ENCODE data around the gene NXN. TPM values are rescaled to one million over a fixed set of nuclear protein-coding genes. Genes with fewer than 3 reads are reported as not detected.

NXN gene
- total RNA-seq, 2 donors from 2014 or later, result 2.6 to 16.3 TPM

DNA sequence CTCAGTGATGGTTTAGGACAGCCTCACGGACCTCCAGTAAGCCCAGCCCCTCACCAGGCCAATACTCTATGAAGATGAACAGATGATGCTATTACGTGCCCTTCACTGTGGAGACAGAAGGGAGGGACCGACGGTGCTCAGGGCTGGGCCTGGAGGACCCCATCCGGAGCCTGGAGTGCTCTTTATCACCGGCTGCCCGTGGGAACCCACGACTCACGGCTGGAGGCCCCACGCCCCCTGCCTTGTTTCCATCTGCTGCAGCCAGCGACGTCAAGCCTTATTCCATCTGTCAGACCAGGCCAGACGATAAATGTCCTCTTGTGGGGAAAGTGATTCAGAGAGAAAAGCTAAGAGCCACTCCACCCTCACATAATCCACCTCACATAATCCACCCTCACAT, 13.4 kb upstream of the NXN start:
- Histone ChIP-seq H3K9me3 (no peaks in the 10 kb centered on the region), H3K27ac (no peak overlapping the region), H3K27me3 (no peaks in the 10 kb centered on the region), H3K9ac (ENCODE audit: low read depth in 2 of 2, low read length in 2 of 2) (no peak overlapping the region), H3K4me3 (no peak overlapping the region), H3K36me3 (no peaks in the 10 kb centered on the region), H3K4me1 (no peaks in the 10 kb centered on the region)
- TF ChIP-seq, protein P1, sequence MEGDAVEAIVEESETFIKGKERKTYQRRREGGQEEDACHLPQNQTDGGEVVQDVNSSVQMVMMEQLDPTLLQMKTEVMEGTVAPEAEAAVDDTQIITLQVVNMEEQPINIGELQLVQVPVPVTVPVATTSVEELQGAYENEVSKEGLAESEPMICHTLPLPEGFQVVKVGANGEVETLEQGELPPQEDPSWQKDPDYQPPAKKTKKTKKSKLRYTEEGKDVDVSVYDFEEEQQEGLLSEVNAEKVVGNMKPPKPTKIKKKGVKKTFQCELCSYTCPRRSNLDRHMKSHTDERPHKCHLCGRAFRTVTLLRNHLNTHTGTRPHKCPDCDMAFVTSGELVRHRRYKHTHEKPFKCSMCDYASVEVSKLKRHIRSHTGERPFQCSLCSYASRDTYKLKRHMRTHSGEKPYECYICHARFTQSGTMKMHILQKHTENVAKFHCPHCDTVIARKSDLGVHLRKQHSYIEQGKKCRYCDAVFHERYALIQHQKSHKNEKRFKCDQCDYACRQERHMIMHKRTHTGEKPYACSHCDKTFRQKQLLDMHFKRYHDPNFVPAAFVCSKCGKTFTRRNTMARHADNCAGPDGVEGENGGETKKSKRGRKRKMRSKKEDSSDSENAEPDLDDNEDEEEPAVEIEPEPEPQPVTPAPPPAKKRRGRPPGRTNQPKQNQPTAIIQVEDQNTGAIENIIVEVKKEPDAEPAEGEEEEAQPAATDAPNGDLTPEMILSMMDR (IDR thresholded peaks at IDR 0.05), result no peak
- DNase-seq, result no peak
- intact Hi-C loops (cut with DNase I), result no loop called here

DNA sequence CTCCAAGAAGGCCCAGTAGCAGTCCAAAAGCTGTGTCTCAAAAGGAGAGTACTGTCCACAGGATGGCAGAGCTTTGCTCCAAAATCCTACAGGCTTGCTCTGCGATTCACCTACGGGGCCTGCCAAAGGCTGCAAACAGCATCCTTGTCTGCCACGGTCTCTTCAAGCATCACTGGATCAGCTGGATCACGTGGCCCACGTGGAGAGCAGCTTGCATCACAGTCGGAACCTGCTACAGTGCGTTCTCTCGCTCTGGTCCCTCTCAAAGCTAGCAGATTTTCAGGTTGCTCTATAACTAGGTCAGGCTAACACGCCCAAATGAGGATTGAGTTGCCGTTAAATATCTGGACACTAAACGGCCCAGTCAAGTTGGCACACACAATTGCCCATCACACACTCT, 9.0 kb upstream of the NXN start:
- no peak for DNase-seq

DNA sequence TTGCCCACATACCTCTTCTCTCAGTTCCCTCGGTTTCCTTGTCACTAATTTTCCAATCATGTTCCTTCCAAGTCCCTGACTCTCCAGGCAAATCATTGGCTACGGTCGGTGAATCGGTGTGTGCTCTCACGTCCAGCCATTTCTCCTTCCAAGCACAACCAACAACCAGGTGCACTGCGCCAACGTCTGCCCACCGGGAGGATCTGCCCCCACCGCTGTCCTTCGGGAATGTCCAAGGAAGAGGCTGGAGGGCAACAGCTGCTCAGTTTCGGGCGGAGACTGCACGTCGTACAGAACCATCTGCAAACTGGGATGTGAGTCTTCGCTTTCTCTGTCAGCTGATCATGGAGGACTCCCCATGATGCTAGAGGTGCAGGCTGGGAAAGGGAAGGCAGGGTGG, 8.4 kb upstream of the NXN start:
- no peak for DNase-seq
- TF ChIP-seq, protein P1 (IDR thresholded peaks at IDR 0.05), result no peak
- intact Hi-C loops (cut with DNase I), result no loop called here

More for the DNA sequence above, 9.0 kb upstream of the NXN start:
- Histone ChIP-seq H3K4me3 (no peak overlapping the region), H3K36me3 (no peaks in the 10 kb centered on the region), H3K27ac (no peak overlapping the region), H3K9ac (ENCODE audit: low read depth in 2 of 2, low read length in 2 of 2) (no peak overlapping the region), H3K27me3 (no peaks in the 10 kb centered on the region), H3K9me3 (no peaks in the 10 kb centered on the region), H3K4me1 (no peaks in the 10 kb centered on the region)
- intact Hi-C loops (cut with DNase I), result no loop called here
- TF ChIP-seq, protein P1 (IDR thresholded peaks at IDR 0.05), result no peak

DNA sequence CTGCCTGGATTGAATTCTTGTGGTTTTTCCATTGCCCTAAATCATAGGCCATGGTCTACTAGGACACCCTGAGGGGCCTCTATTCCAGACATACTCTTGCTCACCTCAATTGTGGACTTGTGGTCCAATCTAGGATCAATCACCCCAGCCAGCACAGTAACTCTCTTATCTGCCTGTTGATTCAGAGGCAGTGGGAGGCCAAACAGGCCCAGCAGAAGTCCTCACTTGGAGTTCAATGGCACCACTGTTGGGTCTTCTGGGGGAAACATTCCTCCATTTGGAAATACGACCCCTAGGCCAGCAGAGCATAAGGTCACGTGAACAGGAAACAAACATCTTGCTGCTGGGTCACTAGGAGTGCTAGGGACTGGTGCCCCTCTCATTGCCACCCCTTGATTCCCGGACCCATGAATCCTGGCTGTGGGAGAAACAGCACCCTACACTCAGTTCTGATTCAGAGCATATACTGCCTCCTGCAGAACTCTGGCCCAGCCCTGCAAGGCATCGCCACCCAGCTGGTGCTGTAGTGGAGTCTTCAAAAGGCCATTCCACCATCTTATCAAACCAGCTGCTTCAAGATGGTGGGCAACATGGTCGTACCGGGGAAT, 6.8 kb upstream of the NXN start:
- no peak overlapping the region for H3K27ac ChIP-seq
- H3K27me3 ChIP-seq, result no peaks in the 10 kb centered on the region
- no peaks in the 10 kb centered on the region for H3K4me1 ChIP-seq
- no peaks in the 10 kb centered on the region for H3K9me3 ChIP-seq
- no peak for DNase-seq
- TF ChIP-seq, protein P1 (IDR thresholded peaks at IDR 0.05), result no peak
- no peak overlapping the region for H3K4me3 ChIP-seq
- intact Hi-C loops (cut with DNase I), result no loop called here
- H3K36me3 ChIP-seq, result no peaks in the 10 kb centered on the region
- H3K9ac ChIP-seq (ENCODE audit: low read depth in 2 of 2, low read length in 2 of 2), result no peak overlapping the region

More for the DNA sequence above, 8.4 kb upstream of the NXN start:
- no peak overlapping the region for H3K4me3 ChIP-seq
- no peak overlapping the region for H3K27ac ChIP-seq
- no peaks in the 10 kb centered on the region for H3K36me3 ChIP-seq
- no peaks in the 10 kb centered on the region for H3K27me3 ChIP-seq
- H3K4me1 ChIP-seq, result no peaks in the 10 kb centered on the region
- no peak overlapping the region for H3K9ac ChIP-seq (ENCODE audit: low read depth in 2 of 2, low read length in 2 of 2)
- no peaks in the 10 kb centered on the region for H3K9me3 ChIP-seq

DNA sequence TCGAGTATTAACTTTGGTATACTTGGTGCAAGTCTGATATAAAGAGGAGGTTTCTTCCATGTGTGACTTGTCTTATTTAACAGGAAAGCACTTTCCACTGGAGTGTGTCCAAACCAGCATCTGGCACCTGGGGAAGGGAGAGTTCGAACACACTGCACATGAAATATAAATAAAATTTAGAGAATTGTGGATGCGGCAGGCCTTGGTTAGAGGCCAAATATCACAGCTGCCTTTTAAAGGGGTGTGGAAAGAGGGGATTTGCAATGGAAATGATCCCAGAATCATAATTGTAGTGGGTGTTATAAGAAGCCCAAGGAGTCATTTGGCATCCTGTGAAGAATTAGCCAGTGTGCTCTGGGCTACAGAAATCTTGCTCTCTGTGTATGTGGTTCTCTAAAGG, 4.3 kb upstream of the NXN start:
- intact Hi-C loops (cut with DNase I), result no loop called here
- TF ChIP-seq, protein P1 (IDR thresholded peaks at IDR 0.05), result no peak
- DNase-seq, result no peak
- Histone ChIP-seq H3K4me3 (no peak overlapping the region), H3K27me3 (no peaks in the 10 kb centered on the region), H3K27ac (no peak overlapping the region), H3K36me3 (no peaks in the 10 kb centered on the region), H3K9me3 (no peaks in the 10 kb centered on the region), H3K9ac (ENCODE audit: low read depth in 2 of 2, low read length in 2 of 2) (no peak overlapping the region), H3K4me1 (no peaks in the 10 kb centered on the region)
